ENCODE measurements around the gene MN1.
"Not testable (repeated sequence)": the region's sequence is repeated elsewhere in the genome, so short reads cannot be mapped to it uniquely, and the experiment has no call there.

The MN1 gene

GRCh38 chr22:27756212-27756660 lies 45.3 kb downstream of the MN1 start:
- no peak for DNase-seq

GRCh38 chr22:27755521-27756211 lies 45.9 kb downstream of the MN1 start:
- no peak for DNase-seq

GRCh38 chr22:27754888-27755480 lies 46.6 kb downstream of the MN1 start:
- DNase-seq = no peak

- no peak for DNase-seq
These were observed 47.2 kb downstream of the MN1 start for GRCh38 chr22:27754247-27754887.

GRCh38 chr22:27752771-27753170 lies 48.8 kb downstream of the MN1 start:
- no peak for DNase-seq

- no peak for DNase-seq
These were observed 49.4 kb downstream of the MN1 start for GRCh38 chr22:27752141-27752540.

GRCh38 chr22:27751277-27752070 lies 50.1 kb downstream of the MN1 start:
- no peak for DNase-seq

- DNase-seq = no peak
These were observed 50.8 kb downstream of the MN1 start for GRCh38 chr22:27750584-27751265.

- no peak for DNase-seq
These were observed 51.8 kb downstream of the MN1 start for GRCh38 chr22:27749597-27750225.

GRCh38 chr22:27748751-27749191 lies 52.8 kb downstream of the MN1 start:
- DNase-seq = no peak

- DNase-seq = no peak
These were observed 53.2 kb downstream of the MN1 start for GRCh38 chr22:27748349-27748748.

GRCh38 chr22:27747396-27748221 lies 53.9 kb downstream of the MN1 start:
- DNase-seq = no peak

GRCh38 chr22:27746918-27747317 lies 54.6 kb downstream of the MN1 start:
- no peak for DNase-seq

- no peak for DNase-seq
These were observed 55.7 kb downstream of the MN1 start for GRCh38 chr22:27745809-27746208.

- no peak for DNase-seq
These were observed 56.4 kb downstream of the MN1 start for GRCh38 chr22:27745154-27745553.

- not testable (repeated sequence) for DNase-seq
These were observed 57.5 kb downstream of the MN1 start for GRCh38 chr22:27744078-27744477.

- no peak for DNase-seq
These were observed 61.3 kb downstream of the MN1 start for GRCh38 chr22:27740202-27740748.

- DNase-seq = no peak
These were observed 64.0 kb downstream of the MN1 start for GRCh38 chr22:27737521-27737920.

- DNase-seq = no peak
These were observed 67.5 kb downstream of the MN1 start for GRCh38 chr22:27734066-27734465.

- DNase-seq = no peak
These were observed 68.7 kb downstream of the MN1 start for GRCh38 chr22:27732841-27733240.

- no peak for DNase-seq
These were observed 69.2 kb downstream of the MN1 start for GRCh38 chr22:27732391-27732790.

All from activated CD4-positive, CD25-positive, alpha-beta regulatory T cell treated with anti-CD3 and anti-CD28 coated beads, Interleukin-2, amount 50 U/mL, for 72 hours (primary cell).